Measurements from ENCODE around the gene GNB3. TPM values are rescaled to one million over a fixed set of nuclear protein-coding genes. Genes with fewer than 3 reads are reported as not detected.

The GNB3 gene
- total and polyA plus RNA-seq, 2 donors (not counting 3 experiments of a cell fraction or from before 2014, with no cell fraction given), result 9.4 to 12.0 TPM

- no TSS peak for BruUV-seq (replicated peaks)
- Histone ChIP-seq H3K79me2 (ENCODE audit: control insufficient read depth, insufficient read depth, low read length) (no peaks in the 10 kb centered on the region), H3K36me3 (ENCODE audit: control insufficient read depth in 2 of 2, extremely low read depth in 1 of 2, insufficient read depth in 2 of 2, low read length in 2 of 2) (peaks cover 3 to 11% of the 10 kb centered on the region in 2 experiments), H3K4me1 (ENCODE audit: control insufficient read depth, extremely low read depth, insufficient read depth, low read length) (peaks cover 10% of the 10 kb centered on the region), H2AFZ (ENCODE audit: low read depth, low read length) (no peak overlapping the region), H4K20me1 (replicated peaks; ENCODE audit: control insufficient read depth, extremely low read depth, insufficient read depth, low read length) (no peaks in the 10 kb centered on the region), H3K9me3 (replicated peaks; ENCODE audit: control insufficient read depth, insufficient read depth, low read length) (no peaks in the 10 kb centered on the region), H3K4me3 (replicated peaks in 1 of 3; ENCODE audit: insufficient read depth in 1 of 3, low read depth in 1 of 3, low read length in 3 of 3) (no peak overlapping the region), H3K4me2 (ENCODE audit: insufficient read depth, low read length) (no peak overlapping the region), H3K27me3 (ENCODE audit: control insufficient read depth in 2 of 2, insufficient read depth in 2 of 2, low read length in 2 of 2) (no peaks in the 10 kb centered on the region), H3K27ac (ENCODE audit: insufficient read depth, low read depth, low read length) (no peak overlapping the region), H3K9me1 (replicated peaks; ENCODE audit: control insufficient read depth, extremely low read depth, insufficient read depth, low read length) (no peaks in the 10 kb centered on the region), H3K9ac (replicated peaks; ENCODE audit: extremely low read depth, insufficient read depth, low read length) (no peak overlapping the region)
- TF ChIP-seq FOS (IDR thresholded peaks at IDR 0.05; ENCODE audit: borderline replicate concordance, insufficient read depth, low read length) (no peak), MYC (IDR thresholded peaks at IDR 0.05; ENCODE audit: low read depth, low read length) (no peak), GATA2 (IDR thresholded peaks at IDR 0.05; ENCODE audit: insufficient read depth, insufficient read length, low read depth, low read length) (no peak), JUN (IDR thresholded peaks at IDR 0.05; ENCODE audit: borderline replicate concordance, insufficient read depth, insufficient read length, low read depth) (no peak), POLR2A (IDR thresholded peaks at IDR 0.05; ENCODE audit: low read depth, low read length) (no peak), CTCF (IDR thresholded peaks at IDR 0.05; ENCODE audit: extremely low read depth in 1 of 2, insufficient read depth in 1 of 2, low read depth in 1 of 2, low read length in 2 of 2) (no peak), POLR2AphosphoS5 (IDR thresholded peaks at IDR 0.05; ENCODE audit: insufficient read depth, low read depth, low read length) (no peak)
- POLR2A ChIA-PET, result no interaction called here
- CTCF ChIA-PET, result interaction anchor here (0.6 kb wide), 1 partner anchor 14 kb away, joined by 3 read pairs; the partner anchor contains the start of gene SPSB2
- intact Hi-C loops (cut with micrococcal nuclease), result no loop called here
- FAIRE-seq, result no peak
- DNase-seq (ENCODE audit: low read depth, low spot score), result no peak
- dilution Hi-C loops (cut with MboI; ENCODE audit: extremely low pct_ligation_motif_present, low sequenced_read_pairs), result no loop called here
Observed at GRCh38 chr12:6887460-6887859, 46.7 kb downstream of the GNB3 start.

All from endothelial cell of umbilical vein (primary cell).